Mesothelial cell of epicardium (in vitro differentiated cells): ENCODE data around the gene TULP1. TPM values are rescaled to one million over a fixed set of nuclear protein-coding genes. Genes with fewer than 3 reads are reported as not detected.
A peak's percentile ranks its signal among the peaks of the same experiment; 100 is the strongest.

ENCODE experiments used
- DNase-seq, 2 experiments: peaks; one replicate each; pipeline ENCODE4 v3.0.0; 2021; ENCODE audit warnings: low spot score in 2 of 2; ENCODE audit not compliant: unreplicated experiment in 2 of 2
- H3K27ac Mint-ChIP-seq: 2 replicates; pipeline ENCODE4 v1.8.0; 2021; ENCODE audit warnings: mixed read lengths
- H3K27me3 Mint-ChIP-seq: 2 replicates; pipeline ENCODE4 v1.8.0; 2021; ENCODE audit warnings: low read depth, mixed read lengths
- H3K36me3 Mint-ChIP-seq: 2 replicates; pipeline ENCODE4 v1.8.0; 2021; ENCODE audit warnings: mixed read lengths
- H3K4me1 Mint-ChIP-seq: 2 replicates; pipeline ENCODE4 v1.8.0; 2021; ENCODE audit warnings: mixed read lengths
- H3K4me3 Mint-ChIP-seq: 2 replicates; pipeline ENCODE4 v1.8.0; 2021; ENCODE audit warnings: mild to moderate bottlenecking, moderate library complexity, mixed read lengths
- H3K9me3 Mint-ChIP-seq: 2 replicates; pipeline ENCODE4 v1.8.0; 2021; ENCODE audit warnings: mixed read lengths
- CTCF ChIP-seq: fragments of 200-600 bp; sonication (generic); IDR thresholded peaks from one replicate; pipeline ENCODE4 v1.5.0; 2021; ENCODE audit warnings: antibody characterized with exemption; ENCODE audit not compliant: unreplicated experiment
- total RNA-seq: library from RNA; stranded (reverse); gene quantifications from 3 replicates; pipeline ENCODE4 v1.2.1, GENCODE V29; 2021

Gene TULP1
- total RNA-seq, 1 donor from 2014 or later = 17.7 TPM

DNA sequence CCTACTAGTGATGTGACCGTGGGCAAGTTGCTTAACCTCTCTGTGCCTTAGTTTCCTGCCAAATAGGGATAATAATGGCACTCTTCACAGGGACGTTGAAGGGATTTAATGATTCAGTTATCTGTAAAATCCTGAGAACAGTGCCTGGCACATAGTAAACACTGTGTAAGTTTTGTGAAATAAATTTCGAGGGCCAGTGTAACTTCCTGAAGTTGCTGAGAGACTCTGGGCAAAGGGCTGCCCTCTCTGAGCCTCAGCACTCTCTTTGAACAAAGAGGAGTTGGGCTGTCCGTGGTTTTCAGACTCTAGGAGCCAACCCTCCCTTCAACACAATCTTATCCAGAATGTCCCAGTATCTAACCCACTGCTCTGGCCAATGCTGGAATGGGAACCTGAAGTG, 13.3 kb downstream of the TULP1 start:
- peak overlapping the region; percentile 13 for H3K4me3 Mint-ChIP-seq
- H3K9me3 Mint-ChIP-seq = no peaks in the 10 kb centered on the region
- H3K4me1 Mint-ChIP-seq = peaks cover 47% of the 10 kb centered on the region
- no peaks in the 10 kb centered on the region for H3K27me3 Mint-ChIP-seq
- peak overlapping the region; percentile 98 for H3K27ac Mint-ChIP-seq
- no peak for TF ChIP-seq CTCF
- H3K36me3 Mint-ChIP-seq = no peaks in the 10 kb centered on the region
- DNase-seq = no peak

GRCh38 chr6:35498422-35499067, 14.2 kb downstream of the TULP1 start:
- Mint-ChIP-seq H3K4me3 (peak overlapping the region; percentile 77), H3K27me3 (no peaks in the 10 kb centered on the region), H3K36me3 (no peaks in the 10 kb centered on the region), H3K9me3 (no peaks in the 10 kb centered on the region), H3K27ac (peak overlapping the region; percentile 98), H3K4me1 (peaks cover 54% of the 10 kb centered on the region)
- no peak for DNase-seq
- no peak for TF ChIP-seq CTCF

DNA sequence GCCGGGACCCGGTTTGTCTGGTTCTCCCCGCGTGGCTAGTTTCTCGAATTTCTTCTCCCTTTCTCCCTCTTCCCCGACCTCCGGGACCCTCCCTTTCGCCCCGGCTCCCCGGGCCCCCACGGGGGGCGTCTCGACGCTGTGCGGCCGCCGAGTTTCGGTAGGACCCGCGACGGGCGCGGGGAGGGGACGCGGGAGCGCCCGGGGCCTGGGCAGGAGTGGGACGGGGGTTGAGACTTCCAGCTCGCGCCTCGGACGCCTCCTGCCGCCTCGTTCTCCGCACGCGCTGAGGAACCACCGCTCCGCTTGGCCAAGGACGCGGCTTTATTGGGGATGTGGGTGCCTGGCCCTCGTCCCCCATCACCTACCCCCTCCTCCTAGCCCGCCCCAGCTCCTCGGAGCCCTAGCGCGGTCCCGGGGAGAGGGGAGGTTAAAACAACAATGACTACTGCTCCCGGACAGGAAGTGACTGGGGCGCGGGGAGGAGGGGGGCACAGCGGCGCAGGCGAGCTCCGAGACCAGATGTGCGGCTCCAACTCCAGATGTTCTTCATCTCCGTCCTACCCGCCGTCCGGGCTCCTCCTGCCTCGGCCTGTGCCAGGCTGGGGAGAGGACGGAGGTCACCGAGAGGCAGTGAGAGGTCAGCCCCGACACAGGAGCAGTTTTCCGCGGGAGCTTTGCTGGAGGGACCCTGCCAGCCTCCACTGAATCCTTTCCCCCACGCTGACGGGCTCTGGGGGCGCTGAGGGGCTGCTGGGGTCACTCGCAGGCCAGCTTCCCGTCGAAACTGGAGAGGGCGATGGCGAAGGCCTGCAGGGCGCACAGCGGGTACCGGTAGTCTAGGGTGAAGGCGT, 14.9 kb downstream of the TULP1 start:
- peak in 1 of 2 experiments; percentile 82 for DNase-seq
- H3K27me3 Mint-ChIP-seq = no peaks in the 10 kb centered on the region
- TF ChIP-seq CTCF = no peak
- no peaks in the 10 kb centered on the region for H3K9me3 Mint-ChIP-seq
- no peaks in the 10 kb centered on the region for H3K36me3 Mint-ChIP-seq
- H3K4me3 Mint-ChIP-seq = peak overlapping the region; percentile 77
- peak overlapping the region; percentile 98 for H3K27ac Mint-ChIP-seq
- peaks cover 62% of the 10 kb centered on the region for H3K4me1 Mint-ChIP-seq

GRCh38 chr6:35496841-35497570, 15.7 kb downstream of the TULP1 start, which contains the start of gene TEAD3:
Gene TEAD3, minus strand, starts transcription at chr6:35497079.
- peak; percentile 84 to 85 for DNase-seq
- peaks cover 70% of the 10 kb centered on the region for H3K4me1 Mint-ChIP-seq
- H3K27me3 Mint-ChIP-seq = no peaks in the 10 kb centered on the region
- no peaks in the 10 kb centered on the region for H3K9me3 Mint-ChIP-seq
- TF ChIP-seq CTCF = no peak
- peak within 1 kb of the TSS; percentile 98 for H3K27ac Mint-ChIP-seq
- peak within 1 kb of the TSS; percentile 85 for H3K4me3 Mint-ChIP-seq
- H3K36me3 Mint-ChIP-seq = no peaks in the 10 kb centered on the region

- Mint-ChIP-seq H3K4me1 (peaks cover 75% of the 10 kb centered on the region), H3K27me3 (no peaks in the 10 kb centered on the region), H3K27ac (peak overlapping the region; percentile 98), H3K36me3 (no peaks in the 10 kb centered on the region), H3K4me3 (peak overlapping the region; percentile 85), H3K9me3 (no peaks in the 10 kb centered on the region)
- TF ChIP-seq CTCF = no peak
- peak in 1 of 2 experiments; percentile 65 for DNase-seq
Measured at GRCh38 chr6:35496036-35496840, 16.5 kb downstream of the TULP1 start.
